Mesendoderm (in vitro differentiated cells): ENCODE results near the gene PKP3.

Experiments used
- DNase-seq: peaks from one replicate; pipeline ENCODE4 v3.0.0; 2013
- H2AK5ac ChIP-seq: 2 replicates; pipeline ENCODE4 v1.6.1; 2013; ENCODE audit warnings: low read length, inconsistent platforms
- H2BK120ac ChIP-seq: 2 replicates; pipeline ENCODE4 v1.6.1; 2013; ENCODE audit warnings: low read depth, mild to moderate bottlenecking, low read length, moderate library complexity, mixed read lengths
- H2BK15ac ChIP-seq: replicated peaks from 2 replicates; pipeline ENCODE4 v1.6.1; 2013; ENCODE audit warnings: low read depth, mild to moderate bottlenecking, moderate library complexity
- H2BK5ac ChIP-seq: 2 replicates; pipeline ENCODE4 v1.6.1; 2013; ENCODE audit warnings: low read length, inconsistent platforms
- H3K18ac ChIP-seq: 2 replicates; pipeline ENCODE4 v1.6.1; 2013; ENCODE audit warnings: mild to moderate bottlenecking, low read length, mixed read lengths
- H3K23ac ChIP-seq: one replicate; pipeline ENCODE4 v1.6.1; 2013; ENCODE audit warnings: low read length
- H3K27ac ChIP-seq: 2 replicates; pipeline ENCODE4 v1.5.1; 2013; ENCODE audit warnings: low read depth, mild to moderate bottlenecking, inconsistent platforms, low read length, moderate library complexity
- H3K27me3 ChIP-seq: 2 replicates; pipeline ENCODE4 v1.6.1; 2013; ENCODE audit warnings: low read length, control low read depth, mild to moderate bottlenecking, inconsistent platforms; ENCODE audit not compliant: insufficient read depth, poor library complexity
- H3K36me3 ChIP-seq: 2 replicates; pipeline ENCODE4 v1.6.1; 2013; ENCODE audit warnings: low read length, inconsistent platforms; ENCODE audit not compliant: control insufficient read depth, insufficient read depth
- H3K4ac ChIP-seq: one replicate; pipeline ENCODE4 v1.6.1; 2013; ENCODE audit warnings: low read depth, mild to moderate bottlenecking, low read length, moderate library complexity
- H3K4me1 ChIP-seq: 2 replicates; pipeline ENCODE4 v1.6.1; 2013; ENCODE audit warnings: low read depth, low read length, inconsistent platforms; ENCODE audit not compliant: control insufficient read depth
- H3K4me2 ChIP-seq: 2 replicates; pipeline ENCODE4 v1.6.1; 2013; ENCODE audit warnings: low read length
- H3K4me3 ChIP-seq: 2 replicates; pipeline ENCODE4 v1.5.1; 2013; ENCODE audit warnings: mild to moderate bottlenecking, low read length
- H3K56ac ChIP-seq: one replicate; pipeline ENCODE4 v1.6.1; 2013; ENCODE audit warnings: low read length
- H3K79me1 ChIP-seq: 2 replicates; pipeline ENCODE4 v1.6.1; 2013; ENCODE audit warnings: low read length, inconsistent platforms
- H3K79me2 ChIP-seq: 2 replicates; pipeline ENCODE4 v1.6.1; 2013; ENCODE audit warnings: mild to moderate bottlenecking, low read length; ENCODE audit not compliant: control insufficient read depth, insufficient read depth
- H3K9ac ChIP-seq: 2 replicates; pipeline ENCODE4 v1.6.1; 2013; ENCODE audit warnings: low read length, inconsistent platforms
- H4K5ac ChIP-seq: one replicate; pipeline ENCODE4 v1.6.1; 2013; ENCODE audit warnings: low read length
- H4K8ac ChIP-seq: one replicate; pipeline ENCODE4 v1.6.1; 2013; ENCODE audit warnings: low read depth, mild to moderate bottlenecking, control low read depth, low read length, moderate library complexity
- WGBS: extraction: QIAGEN DNeasy Blood & Tissue Kit; methylation state at CpG from one replicate; pipeline ENCODE4 v1.1.7; 2013; ENCODE audit warnings: low lambda C conversion rate, missing lambda C conversion rate; ENCODE audit not compliant: insufficient coverage; ENCODE audit errors: extremely low coverage; 5-methylcytosine and 5-hydroxymethylcytosine counted together

The PKP3 gene

GRCh38 chr11:355581-356458 lies 38.2 kb upstream of the PKP3 start:
- Histone ChIP-seq H3K36me3 (no peaks in the 10 kb centered on the region), H2AK5ac (peak overlapping the region; percentile 95), H4K5ac (peak overlapping the region; percentile 94), H3K9ac (peak overlapping the region; percentile 87), H3K4me3 (no peak overlapping the region), H3K23ac (peak overlapping the region; percentile 95), H3K79me2 (no peaks in the 10 kb centered on the region), H3K27ac (peak overlapping the region; percentile 98), H3K4ac (peak overlapping the region; percentile 97), H3K27me3 (no peaks in the 10 kb centered on the region), H3K4me1 (peaks cover 6% of the 10 kb centered on the region), H2BK120ac (peak overlapping the region; percentile 77), H2BK5ac (peak overlapping the region; percentile 95), H2BK15ac (no peak overlapping the region), H3K56ac (peak overlapping the region; percentile 95), H3K4me2 (peak overlapping the region; percentile 42), H3K79me1 (no peaks in the 10 kb centered on the region), H4K8ac (no peak overlapping the region), H3K18ac (peak overlapping the region; percentile 95)
- peak; percentile 98 for DNase-seq
- WGBS: no CpG with 5 or more reads among the region's 76 CpGs

- no peak overlapping the region for H3K56ac ChIP-seq
- H3K23ac ChIP-seq: no peak overlapping the region
- H3K79me1 ChIP-seq: no peaks in the 10 kb centered on the region
- no peak for DNase-seq
- no peak overlapping the region for H3K18ac ChIP-seq
- no peaks in the 10 kb centered on the region for H3K27me3 ChIP-seq
- no peak overlapping the region for H3K27ac ChIP-seq
- no peak overlapping the region for H2AK5ac ChIP-seq
- H2BK5ac ChIP-seq: no peak overlapping the region
- peaks cover 6% of the 10 kb centered on the region for H3K4me1 ChIP-seq
- no peak overlapping the region for H3K4ac ChIP-seq
- no peak overlapping the region for H2BK120ac ChIP-seq
- H4K5ac ChIP-seq: no peak overlapping the region
- H2BK15ac ChIP-seq: no peak overlapping the region
- no peaks in the 10 kb centered on the region for H3K36me3 ChIP-seq
- no peak overlapping the region for H4K8ac ChIP-seq
- no CpG with 5 or more reads among the region's 6 CpGs for WGBS
- no peak overlapping the region for H3K4me3 ChIP-seq
- no peak overlapping the region for H3K9ac ChIP-seq
- no peak overlapping the region for H3K4me2 ChIP-seq
- H3K79me2 ChIP-seq: no peaks in the 10 kb centered on the region
These were observed 37.4 kb upstream of the PKP3 start for GRCh38 chr11:356610-357009.

- no peaks in the 10 kb centered on the region for H3K27me3 ChIP-seq
- H2BK5ac ChIP-seq: no peak overlapping the region
- H3K79me1 ChIP-seq: no peaks in the 10 kb centered on the region
- no peak overlapping the region for H3K4me3 ChIP-seq
- no peak overlapping the region for H3K4me2 ChIP-seq
- H3K36me3 ChIP-seq: no peaks in the 10 kb centered on the region
- H3K4me1 ChIP-seq: peaks cover 6% of the 10 kb centered on the region
- H3K9ac ChIP-seq: no peak overlapping the region
- H2BK15ac ChIP-seq: no peak overlapping the region
- H3K56ac ChIP-seq: no peak overlapping the region
- DNase-seq: no peak
- H3K18ac ChIP-seq: no peak overlapping the region
- 96% methylated on average over 2 of the region's 4 CpGs for WGBS
- H3K79me2 ChIP-seq: no peaks in the 10 kb centered on the region
- H4K8ac ChIP-seq: no peak overlapping the region
- H3K27ac ChIP-seq: no peak overlapping the region
- no peak overlapping the region for H3K4ac ChIP-seq
- no peak overlapping the region for H4K5ac ChIP-seq
- no peak overlapping the region for H2AK5ac ChIP-seq
- no peak overlapping the region for H2BK120ac ChIP-seq
- H3K23ac ChIP-seq: no peak overlapping the region
These were observed 36.4 kb upstream of the PKP3 start for GRCh38 chr11:357582-357981.

DNA sequence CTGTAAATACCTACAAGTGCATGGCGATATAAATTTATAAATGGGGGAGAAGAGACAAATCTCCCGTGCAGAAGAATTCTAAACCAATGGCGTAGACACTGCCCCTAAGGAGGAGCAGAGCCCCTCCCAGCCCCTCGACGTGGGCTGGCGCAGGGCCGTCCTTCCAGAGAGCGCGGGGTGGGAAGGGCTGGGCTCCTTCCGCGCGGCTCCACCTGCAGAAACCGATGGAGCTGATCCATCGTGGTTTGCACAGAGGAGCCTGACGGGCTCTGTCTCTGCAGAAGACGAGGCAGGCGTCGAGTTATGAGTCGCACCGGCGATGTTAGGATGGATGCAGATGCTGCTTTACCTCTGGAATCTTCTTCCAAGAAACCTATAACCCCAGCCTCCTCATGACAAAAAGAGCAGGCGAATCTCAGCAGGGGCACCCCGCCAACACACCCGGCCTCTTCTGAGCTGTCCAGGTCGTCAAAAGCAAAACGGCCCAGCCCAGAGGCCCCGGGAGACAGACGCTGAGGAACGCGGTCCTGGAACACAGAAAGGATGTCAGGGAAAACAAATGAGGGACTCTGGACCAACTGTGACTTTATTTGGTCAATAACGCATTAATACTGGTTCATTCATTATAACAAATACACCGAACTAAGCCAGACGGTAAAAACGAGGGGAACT lies 35.7 kb upstream of the PKP3 start:
- WGBS: no CpG with 5 or more reads among the region's 34 CpGs
- Histone ChIP-seq H3K4me1 (peaks cover 6% of the 10 kb centered on the region), H2BK5ac (no peak overlapping the region), H2BK120ac (no peak overlapping the region), H4K5ac (no peak overlapping the region), H3K79me2 (no peaks in the 10 kb centered on the region), H3K4me3 (no peak overlapping the region), H3K4me2 (no peak overlapping the region), H3K27me3 (no peaks in the 10 kb centered on the region), H3K27ac (no peak overlapping the region), H3K56ac (no peak overlapping the region), H3K18ac (no peak overlapping the region), H4K8ac (no peak overlapping the region), H2BK15ac (no peak overlapping the region), H3K79me1 (no peaks in the 10 kb centered on the region), H3K4ac (no peak overlapping the region), H2AK5ac (no peak overlapping the region), H3K36me3 (no peaks in the 10 kb centered on the region), H3K9ac (no peak overlapping the region), H3K23ac (no peak overlapping the region)
- no peak for DNase-seq

DNA sequence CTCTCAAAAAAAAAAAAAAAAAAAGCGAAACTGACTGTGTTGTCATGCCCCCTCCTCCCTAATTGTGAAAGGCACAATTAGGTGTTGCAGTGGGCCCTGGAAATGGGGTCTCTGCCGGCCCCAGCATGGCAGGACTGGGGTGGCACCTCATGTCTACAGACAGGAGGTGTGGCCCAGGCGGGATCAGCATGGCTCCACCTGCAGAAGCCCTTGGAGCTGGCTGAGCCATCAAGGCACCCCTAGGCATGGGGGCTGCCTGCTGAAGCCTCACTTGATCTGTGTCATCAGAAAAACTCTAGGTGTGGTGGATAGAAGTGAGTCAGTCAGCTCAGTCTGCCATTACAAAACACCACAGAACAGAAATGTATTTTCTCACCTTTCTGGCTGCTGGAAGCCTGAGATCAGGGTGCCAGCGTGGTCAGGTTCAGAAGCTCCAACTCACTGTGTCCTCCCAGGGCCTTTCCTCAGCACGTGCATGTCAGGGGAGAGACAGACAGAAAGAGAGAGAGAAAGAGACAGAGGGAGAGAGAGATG lies 34.8 kb upstream of the PKP3 start:
- Histone ChIP-seq H3K4me2 (no peak overlapping the region), H2AK5ac (no peak overlapping the region), H2BK120ac (no peak overlapping the region), H3K18ac (no peak overlapping the region), H3K4me1 (peaks cover 6% of the 10 kb centered on the region), H3K79me1 (no peaks in the 10 kb centered on the region), H3K23ac (no peak overlapping the region), H3K27ac (no peak overlapping the region), H2BK5ac (no peak overlapping the region), H3K27me3 (no peaks in the 10 kb centered on the region), H2BK15ac (no peak overlapping the region), H3K4me3 (no peak overlapping the region), H4K8ac (no peak overlapping the region), H3K9ac (no peak overlapping the region), H4K5ac (no peak overlapping the region), H3K56ac (no peak overlapping the region), H3K79me2 (no peaks in the 10 kb centered on the region), H3K4ac (no peak overlapping the region), H3K36me3 (no peaks in the 10 kb centered on the region)
- no peak for DNase-seq
- no CpG with 5 or more reads among the region's 5 CpGs for WGBS
